Neural progenitor cell (in vitro differentiated cells): ENCODE results near the gene HOXC5. TPM values are rescaled to one million over a fixed set of nuclear protein-coding genes. Genes with fewer than 3 reads are reported as not detected.

Source experiments
- DNase-seq: peaks from one replicate; pipeline ENCODE4 v3.0.0-alpha.2; 2016; ENCODE audit warnings: low spot score
- H2AFZ ChIP-seq: fragments of 200-600 bp; sonication (generic); replicated peaks from 2 replicates; pipeline ENCODE4 v1.6.1; 2016; ENCODE audit warnings: antibody characterized with exemption
- H3F3A ChIP-seq: fragments of 200-600 bp; sonication (generic); 2 replicates; pipeline ENCODE4 v1.6.1; 2016; ENCODE audit warnings: antibody characterized with exemption, low read depth
- H3K27ac ChIP-seq: fragments of 200-600 bp; sonication (generic); 2 replicates; pipeline ENCODE4 v1.5.1; 2016; ENCODE audit warnings: mild to moderate bottlenecking
- H3K27me3 ChIP-seq: fragments of 200-600 bp; sonication (generic); 2 replicates; pipeline ENCODE4 v1.6.1; 2016; ENCODE audit warnings: mild to moderate bottlenecking, moderate library complexity
- H3K36me3 ChIP-seq: fragments of 200-600 bp; sonication (generic); 2 replicates; pipeline ENCODE4 v1.5.1; 2016
- H3K4me1 ChIP-seq: fragments of 200-600 bp; sonication (generic); 2 replicates; pipeline ENCODE4 v1.6.1; 2016; ENCODE audit warnings: mixed run types
- H3K4me2 ChIP-seq: fragments of 200-600 bp; sonication (generic); 2 replicates; pipeline ENCODE4 v1.6.1; 2016
- H3K4me3 ChIP-seq: fragments of 200-600 bp; sonication (generic); 2 replicates; pipeline ENCODE4 v1.5.1; 2016
- H3K79me2 ChIP-seq: fragments of 200-600 bp; sonication (generic); 2 replicates; pipeline ENCODE4 v1.6.1; 2016; ENCODE audit warnings: low read depth
- H3K9ac ChIP-seq: fragments of 200-600 bp; sonication (generic); 2 replicates; pipeline ENCODE4 v1.6.1; 2016
- H3K9me3 ChIP-seq: fragments of 200-600 bp; sonication (generic); 2 replicates; pipeline ENCODE4 v1.5.1; 2016; ENCODE audit warnings: low read depth
- H4K20me1 ChIP-seq: fragments of 200-600 bp; sonication (generic); 2 replicates; pipeline ENCODE4 v1.6.1; 2016; ENCODE audit warnings: low read depth
- H3K27ac Mint-ChIP-seq: 3 replicates; pipeline ENCODE4 v1.8.0; 2021; ENCODE audit warnings: mixed read lengths
- H3K27me3 Mint-ChIP-seq: 2 replicates; pipeline ENCODE4 v1.8.0; 2022; ENCODE audit warnings: low read depth, mild to moderate bottlenecking, inconsistent platforms, moderate library complexity, mixed read lengths; ENCODE audit not compliant: insufficient read depth
- H3K36me3 Mint-ChIP-seq: 3 replicates; pipeline ENCODE4 v1.8.0; 2021; ENCODE audit warnings: mixed read lengths
- H3K4me1 Mint-ChIP-seq: 3 replicates; pipeline ENCODE4 v1.8.0; 2021; ENCODE audit warnings: mixed read lengths
- H3K4me3 Mint-ChIP-seq: 3 replicates; pipeline ENCODE4 v1.8.0; 2021; ENCODE audit warnings: mild to moderate bottlenecking, moderate library complexity, mixed read lengths
- H3K9me3 Mint-ChIP-seq: 3 replicates; pipeline ENCODE4 v1.8.0; 2020; ENCODE audit warnings: mixed read lengths
- CTCF ChIP-seq: fragments of 200-600 bp; sonication (generic); IDR thresholded peaks from 2 replicates; pipeline ENCODE4 v1.5.1; 2017; ENCODE audit warnings: antibody characterized with exemption, mild to moderate bottlenecking
- EZH2 ChIP-seq: fragments of 200-600 bp; sonication (generic); IDR thresholded peaks from 2 replicates; pipeline ENCODE4 v1.6.1; 2017; ENCODE audit warnings: antibody characterized with exemption, mild to moderate bottlenecking, moderate library complexity
- EZH2phosphoT487 ChIP-seq: fragments of 200-600 bp; sonication (generic); IDR thresholded peaks from 2 replicates; pipeline ENCODE4 v1.6.1; 2017; ENCODE audit warnings: antibody characterized with exemption
- total RNA-seq: library from RNA; depleted of rRNA; stranded (reverse); fragments of >200 nt; gene quantifications from 2 replicates; pipeline ENCODE4 v1.2.3, GENCODE V29; 2015; ENCODE audit warnings: low replicate concordance

HOXC5 gene
- total RNA-seq, 1 donor from 2014 or later, result not detected

- peaks cover 2% of the 10 kb centered on the region for H3K4me1 Mint-ChIP-seq
- peaks cover 98% of the 10 kb centered on the region for H3K27me3 Mint-ChIP-seq
- Histone ChIP-seq H3F3A (no peaks in the 10 kb centered on the region), H3K9me3 (no peaks in the 10 kb centered on the region), H3K27me3 (peaks cover 100% of the 10 kb centered on the region), H2AFZ (no peak overlapping the region), H3K36me3 (no peaks in the 10 kb centered on the region), H3K27ac (no peak overlapping the region), H4K20me1 (peaks cover 89% of the 10 kb centered on the region), H3K4me1 (no peaks in the 10 kb centered on the region), H3K4me3 (no peak overlapping the region), H3K9ac (no peak overlapping the region), H3K79me2 (no peaks in the 10 kb centered on the region), H3K4me2 (no peak overlapping the region)
- no peak for DNase-seq
- H3K36me3 Mint-ChIP-seq, result no peaks in the 10 kb centered on the region
- H3K9me3 Mint-ChIP-seq, result peaks cover 6% of the 10 kb centered on the region
- TF ChIP-seq EZH2phosphoT487 (no peak), EZH2 (no peak), CTCF (no peak)
- no peak overlapping the region for H3K27ac Mint-ChIP-seq
- H3K4me3 Mint-ChIP-seq, result no peak overlapping the region
These were observed 40.4 kb upstream of the HOXC5 start for GRCh38 chr12:53992377-53992889.

DNA sequence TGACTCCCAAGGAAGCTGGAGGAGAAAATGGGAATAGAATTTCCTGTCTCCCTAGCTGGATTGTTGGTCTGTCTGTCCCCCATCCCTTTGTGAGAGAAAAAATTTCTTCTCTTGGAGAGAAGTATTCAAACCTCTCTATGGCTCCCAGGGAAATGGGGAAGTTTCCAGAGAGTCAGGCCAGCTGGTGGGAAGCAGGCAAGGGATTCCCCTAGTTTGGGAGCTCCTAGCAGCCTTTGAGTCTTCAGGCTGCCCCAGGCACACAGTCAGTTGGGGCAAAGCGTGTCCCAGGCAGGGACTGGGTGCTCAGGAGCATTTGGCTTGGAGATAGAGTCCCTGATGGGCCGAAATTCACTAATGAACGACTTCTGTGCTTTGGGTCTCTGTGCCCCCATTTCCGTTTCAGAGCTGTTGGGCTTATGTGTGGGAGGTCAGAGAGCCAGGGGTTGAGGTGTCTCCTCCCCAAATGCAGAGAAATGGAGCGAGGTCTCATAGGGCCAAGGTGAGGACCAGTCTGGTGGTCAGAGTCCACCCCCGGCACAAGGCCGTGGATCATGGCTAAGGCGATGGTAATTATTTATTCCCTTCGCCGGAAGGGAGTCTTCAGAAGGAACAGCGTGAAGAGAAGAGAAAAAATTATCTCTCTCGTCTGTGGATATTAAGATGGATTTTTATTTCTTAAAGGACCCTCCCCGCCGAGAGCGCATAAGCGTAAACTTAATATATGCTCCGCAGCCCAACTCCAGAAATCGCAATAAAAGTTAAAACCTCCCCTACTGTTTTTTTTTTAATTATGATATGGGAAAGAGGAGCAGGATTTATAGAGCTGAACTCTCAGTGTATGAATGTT is 39.5 kb upstream of the HOXC5 start:
- Histone ChIP-seq H3K4me3 (no peak overlapping the region), H3K79me2 (no peaks in the 10 kb centered on the region), H3K4me1 (no peaks in the 10 kb centered on the region), H2AFZ (no peak overlapping the region), H3K27ac (no peak overlapping the region), H3K9me3 (no peaks in the 10 kb centered on the region), H4K20me1 (peaks cover 89% of the 10 kb centered on the region), H3K4me2 (no peak overlapping the region), H3K9ac (no peak overlapping the region), H3K36me3 (no peaks in the 10 kb centered on the region), H3F3A (no peaks in the 10 kb centered on the region), H3K27me3 (peaks cover 100% of the 10 kb centered on the region)
- Mint-ChIP-seq H3K9me3 (peaks cover 6% of the 10 kb centered on the region), H3K36me3 (no peaks in the 10 kb centered on the region), H3K4me1 (peaks cover 2% of the 10 kb centered on the region), H3K27ac (no peak overlapping the region), H3K27me3 (peaks cover 98% of the 10 kb centered on the region), H3K4me3 (no peak overlapping the region)
- DNase-seq, result no peak
- TF ChIP-seq EZH2 (peak; percentile 90), CTCF (no peak), EZH2phosphoT487 (peak; percentile 58)

DNA sequence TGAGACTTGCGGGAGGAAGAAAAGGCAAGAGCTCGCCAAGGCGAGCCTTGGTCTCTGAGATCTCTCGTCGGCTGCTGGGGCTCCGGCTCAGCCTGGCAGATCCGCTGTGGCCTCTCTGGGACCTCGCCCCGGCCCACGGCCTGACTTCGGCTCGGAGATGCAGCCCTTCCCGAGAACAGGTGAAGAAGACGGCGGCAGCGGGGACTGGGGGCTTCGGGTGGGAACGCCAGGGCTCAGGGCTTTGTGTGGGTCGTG is 38.9 kb upstream of the HOXC5 start:
- peaks cover 8% of the 10 kb centered on the region for H3K9me3 Mint-ChIP-seq
- no peak for DNase-seq
- H3K27ac ChIP-seq, result no peak overlapping the region
- no peak overlapping the region for H3K4me2 ChIP-seq
- no peaks in the 10 kb centered on the region for H3K9me3 ChIP-seq
- H3K4me3 ChIP-seq, result no peak overlapping the region
- peaks cover 98% of the 10 kb centered on the region for H3K27me3 Mint-ChIP-seq
- TF ChIP-seq CTCF (no peak), EZH2 (peak; percentile 88), EZH2phosphoT487 (peak; percentile 72)
- H3K9ac ChIP-seq, result no peak overlapping the region
- peaks cover 100% of the 10 kb centered on the region for H3K27me3 ChIP-seq
- H3K36me3 Mint-ChIP-seq, result no peaks in the 10 kb centered on the region
- H3K4me1 ChIP-seq, result no peaks in the 10 kb centered on the region
- H3K4me3 Mint-ChIP-seq, result no peak overlapping the region
- H3K4me1 Mint-ChIP-seq, result peaks cover 2% of the 10 kb centered on the region
- no peaks in the 10 kb centered on the region for H3K36me3 ChIP-seq
- no peak overlapping the region for H2AFZ ChIP-seq
- H4K20me1 ChIP-seq, result peaks cover 93% of the 10 kb centered on the region
- no peaks in the 10 kb centered on the region for H3F3A ChIP-seq
- H3K79me2 ChIP-seq, result no peaks in the 10 kb centered on the region
- no peak overlapping the region for H3K27ac Mint-ChIP-seq
